ENCODE data around the gene CHL1.
"Not testable (repeated sequence)": the region's sequence is repeated elsewhere in the genome, so short reads cannot be mapped to it uniquely, and the experiment has no call there.

Gene CHL1

GRCh38 chr3:350871-351371 lies 154.4 kb downstream of the CHL1 start:
- Mint-ChIP-seq H3K4me3 (no peak overlapping the region), H3K27me3 (no peaks in the 10 kb centered on the region), H3K27ac (no peak overlapping the region), H3K4me1 (peaks cover 5% of the 10 kb centered on the region), H3K36me3 (no peaks in the 10 kb centered on the region), H3K9me3 (no peaks in the 10 kb centered on the region)
- ATAC-seq (ENCODE audit: low read depth), result no peak
- no peak for DNase-seq (ENCODE audit: low spot score in 2 of 2)

GRCh38 chr3:352599-352998 lies 156.0 kb downstream of the CHL1 start:
- Mint-ChIP-seq H3K27me3 (no peaks in the 10 kb centered on the region), H3K27ac (no peak overlapping the region), H3K4me1 (peaks cover 8% of the 10 kb centered on the region), H3K4me3 (no peak overlapping the region), H3K9me3 (no peaks in the 10 kb centered on the region), H3K36me3 (no peaks in the 10 kb centered on the region)
- ATAC-seq (ENCODE audit: low read depth) (no peak), DNase-seq (ENCODE audit: low spot score in 2 of 2) (no peak)

- Mint-ChIP-seq H3K36me3 (no peaks in the 10 kb centered on the region), H3K27me3 (no peaks in the 10 kb centered on the region), H3K27ac (no peak overlapping the region), H3K4me3 (no peak overlapping the region), H3K4me1 (peaks cover 8% of the 10 kb centered on the region), H3K9me3 (no peaks in the 10 kb centered on the region)
- DNase-seq (ENCODE audit: low spot score in 2 of 2) (no peak), ATAC-seq (ENCODE audit: low read depth) (no peak)
Measured at GRCh38 chr3:353191-353739, 156.7 kb downstream of the CHL1 start.

GRCh38 chr3:354432-354831 lies 157.9 kb downstream of the CHL1 start:
- Mint-ChIP-seq H3K27me3 (no peaks in the 10 kb centered on the region), H3K27ac (peak overlapping the region; percentile 50), H3K4me1 (peaks cover 8% of the 10 kb centered on the region), H3K9me3 (no peaks in the 10 kb centered on the region), H3K4me3 (no peak overlapping the region), H3K36me3 (no peaks in the 10 kb centered on the region)
- ATAC-seq (ENCODE audit: low read depth) (peak; percentile 69), DNase-seq (ENCODE audit: low spot score in 2 of 2) (peak; percentile 49 to 67)

- no peak for DNase-seq (ENCODE audit: low spot score in 2 of 2)
- Mint-ChIP-seq H3K27ac (no peak overlapping the region), H3K36me3 (no peaks in the 10 kb centered on the region), H3K4me3 (no peak overlapping the region), H3K9me3 (no peaks in the 10 kb centered on the region), H3K4me1 (peaks cover 11% of the 10 kb centered on the region), H3K27me3 (no peaks in the 10 kb centered on the region)
- ATAC-seq (ENCODE audit: low read depth), result no peak
Measured at GRCh38 chr3:355622-356021, 159.1 kb downstream of the CHL1 start.

- no peak overlapping the region for H3K27ac Mint-ChIP-seq
- H3K27me3 Mint-ChIP-seq, result no peaks in the 10 kb centered on the region
- peaks cover 11% of the 10 kb centered on the region for H3K4me1 Mint-ChIP-seq
- H3K36me3 Mint-ChIP-seq, result peaks cover 2% of the 10 kb centered on the region
- DNase-seq (ENCODE audit: low spot score in 2 of 2) (no peak), ATAC-seq (ENCODE audit: low read depth) (no peak)
- no peaks in the 10 kb centered on the region for H3K9me3 Mint-ChIP-seq
- no peak overlapping the region for H3K4me3 Mint-ChIP-seq
Measured at GRCh38 chr3:356952-357351, 160.4 kb downstream of the CHL1 start.

GRCh38 chr3:359672-360071 lies 163.1 kb downstream of the CHL1 start:
- DNase-seq (ENCODE audit: low spot score in 2 of 2) (peak in 1 of 2 donors; percentile 33), ATAC-seq (ENCODE audit: low read depth) (peak; percentile 100)
- Mint-ChIP-seq H3K36me3 (peaks cover 5% of the 10 kb centered on the region), H3K4me3 (no peak overlapping the region), H3K9me3 (no peaks in the 10 kb centered on the region), H3K4me1 (peaks cover 6% of the 10 kb centered on the region), H3K27ac (peak overlapping the region; percentile 7), H3K27me3 (no peaks in the 10 kb centered on the region)

GRCh38 chr3:362681-363338 lies 166.2 kb downstream of the CHL1 start:
- H3K4me3 Mint-ChIP-seq, result no peak overlapping the region
- H3K36me3 Mint-ChIP-seq, result peaks cover 8% of the 10 kb centered on the region
- DNase-seq (ENCODE audit: low spot score in 2 of 2) (no peak), ATAC-seq (ENCODE audit: low read depth) (no peak)
- peaks cover 3% of the 10 kb centered on the region for H3K4me1 Mint-ChIP-seq
- peaks cover 3% of the 10 kb centered on the region for H3K9me3 Mint-ChIP-seq
- H3K27me3 Mint-ChIP-seq, result no peaks in the 10 kb centered on the region
- H3K27ac Mint-ChIP-seq, result no peak overlapping the region

GRCh38 chr3:364287-364686 lies 167.7 kb downstream of the CHL1 start:
- no peaks in the 10 kb centered on the region for H3K27me3 Mint-ChIP-seq
- ATAC-seq (ENCODE audit: low read depth) (no peak), DNase-seq (ENCODE audit: low spot score in 2 of 2) (no peak)
- peaks cover 3% of the 10 kb centered on the region for H3K4me1 Mint-ChIP-seq
- H3K27ac Mint-ChIP-seq, result no peak overlapping the region
- peaks cover 10% of the 10 kb centered on the region for H3K36me3 Mint-ChIP-seq
- no peak overlapping the region for H3K4me3 Mint-ChIP-seq
- peaks cover 8% of the 10 kb centered on the region for H3K9me3 Mint-ChIP-seq

- Mint-ChIP-seq H3K9me3 (peaks cover 8% of the 10 kb centered on the region), H3K4me3 (no peak overlapping the region), H3K36me3 (peaks cover 10% of the 10 kb centered on the region), H3K27me3 (no peaks in the 10 kb centered on the region), H3K4me1 (no peaks in the 10 kb centered on the region), H3K27ac (no peak overlapping the region)
- DNase-seq (ENCODE audit: low spot score in 2 of 2) (no peak), ATAC-seq (ENCODE audit: low read depth) (no peak)
Measured at GRCh38 chr3:365268-365667, 168.7 kb downstream of the CHL1 start.

GRCh38 chr3:366253-366652 lies 169.7 kb downstream of the CHL1 start:
- Mint-ChIP-seq H3K36me3 (peaks cover 16% of the 10 kb centered on the region), H3K9me3 (peaks cover 14% of the 10 kb centered on the region)
- H3K4me1 Mint-ChIP-seq; H3K27ac Mint-ChIP-seq; ATAC-seq (ENCODE audit: low read depth); DNase-seq (ENCODE audit: low spot score in 2 of 2); H3K4me3 Mint-ChIP-seq; H3K27me3 Mint-ChIP-seq: not testable (repeated sequence)

- H3K4me3 Mint-ChIP-seq, result no peak overlapping the region
- peaks cover 10% of the 10 kb centered on the region for H3K36me3 Mint-ChIP-seq
- H3K9me3 Mint-ChIP-seq, result peaks cover 11% of the 10 kb centered on the region
- ATAC-seq (ENCODE audit: low read depth) (no peak), DNase-seq (ENCODE audit: low spot score in 2 of 2) (no peak)
- peaks cover 4% of the 10 kb centered on the region for H3K4me1 Mint-ChIP-seq
- H3K27ac Mint-ChIP-seq, result no peak overlapping the region
- no peaks in the 10 kb centered on the region for H3K27me3 Mint-ChIP-seq
Measured at GRCh38 chr3:373193-373779, 176.7 kb downstream of the CHL1 start.

- Mint-ChIP-seq H3K27ac (no peak overlapping the region), H3K4me1 (peaks cover 4% of the 10 kb centered on the region), H3K27me3 (peaks cover 3% of the 10 kb centered on the region), H3K36me3 (peaks cover 8% of the 10 kb centered on the region), H3K9me3 (peaks cover 8% of the 10 kb centered on the region), H3K4me3 (no peak overlapping the region)
- ATAC-seq (ENCODE audit: low read depth), result no peak
- DNase-seq (ENCODE audit: low spot score in 2 of 2), result no peak
Measured at GRCh38 chr3:374459-374858, 177.9 kb downstream of the CHL1 start.

- Mint-ChIP-seq H3K9me3 (no peaks in the 10 kb centered on the region), H3K36me3 (no peaks in the 10 kb centered on the region), H3K4me3 (peak overlapping the region; percentile 0), H3K27ac (no peak overlapping the region), H3K27me3 (peaks cover 3% of the 10 kb centered on the region), H3K4me1 (peaks cover 4% of the 10 kb centered on the region)
- peak; percentile 51 for ATAC-seq (ENCODE audit: low read depth)
- peak in 1 of 2 donors; percentile 12 for DNase-seq (ENCODE audit: low spot score in 2 of 2)
Measured at GRCh38 chr3:377158-377561, 180.6 kb downstream of the CHL1 start.
